GM18873 (cell line): ENCODE measurements around the gene HAVCR2.
"Not testable (repeated sequence)": the region's sequence is repeated elsewhere in the genome, so short reads cannot be mapped to it uniquely, and the experiment has no call there.

Source experiments
- ATAC-seq: cut with Tn5 transposase; IDR thresholded peaks from one replicate; pipeline ENCODE4 v1.9.1; 2021; ENCODE audit warnings: mild to moderate bottlenecking, moderate library complexity, moderate number of reproducible peaks; ENCODE audit not compliant: unreplicated experiment, low FRiP score

Gene HAVCR2

GRCh38 chr5:157047898-157048297 is 60.9 kb downstream of the HAVCR2 start:
- peak; percentile 51 for ATAC-seq

- not testable (repeated sequence) for ATAC-seq
Measured at GRCh38 chr5:157047016-157047415, 61.8 kb downstream of the HAVCR2 start.

GRCh38 chr5:157046041-157046440 is 62.8 kb downstream of the HAVCR2 start:
- ATAC-seq = no peak

- ATAC-seq = no peak
Measured at GRCh38 chr5:157045601-157046000, 63.2 kb downstream of the HAVCR2 start.

- ATAC-seq = no peak
Measured at GRCh38 chr5:157038568-157039187, 70.2 kb downstream of the HAVCR2 start.
